Heart right ventricle (tissue), 16 donors: ENCODE data around the gene RBM5. TPM values are rescaled to one million over a fixed set of nuclear protein-coding genes. Genes with fewer than 3 reads are reported as not detected.

Source experiments
- ATAC-seq, 8 donors: fragments of 200-7000 bp; cut with Tn5 transposase; one replicate each; pipeline ENCODE4 v1.9.1; 2020; ENCODE audit warnings: mild to moderate bottlenecking in 8 of 8, moderate library complexity in 8 of 8, moderate number of reproducible peaks in 1 of 8
- DNase-seq, 2 donors: peaks; one replicate each; pipeline ENCODE4 v3.0.0-alpha.2; 2020
- H3K27ac ChIP-seq, 10 donors: fragments of 200-600 bp; sonication (generic) in 2 of 10; one replicate each; pipeline versions ENCODE4 v1.5.0 to v1.8.0; 2020 to 2022; ENCODE audit warnings: mild to moderate bottlenecking in 3 of 10
- H3K27me3 ChIP-seq, 7 donors: fragments of 200-600 bp; one replicate each; pipeline ENCODE4 v1.8.0; 2021 to 2022; ENCODE audit warnings: mild to moderate bottlenecking in 2 of 7
- H3K36me3 ChIP-seq, 9 donors: fragments of 200-600 bp; sonication (generic) in 1 of 9; one replicate each; pipeline versions ENCODE4 v1.5.0 to v1.8.0; 2020 to 2022; ENCODE audit warnings: mild to moderate bottlenecking in 2 of 9
- H3K4me1 ChIP-seq, 9 donors: fragments of 200-600 bp; sonication (generic) in 1 of 9; one replicate each; pipeline versions ENCODE4 v1.5.0 to v1.8.0; 2020 to 2022; ENCODE audit warnings: mild to moderate bottlenecking in 4 of 9
- H3K4me3 ChIP-seq, 10 donors: fragments of 200-600 bp; sonication (generic) in 2 of 10; one replicate each; pipeline versions ENCODE4 v1.5.0 to v1.8.0; 2020 to 2022; ENCODE audit warnings: mild to moderate bottlenecking in 7 of 10, moderate library complexity in 2 of 10
- H3K9me3 ChIP-seq, 11 donors: fragments of 200-600 bp in 10 of 11; sonication (generic) in 2 of 11; one replicate each; pipeline versions ENCODE4 v1.5.0 to v1.8.0; 2013 to 2022; ENCODE audit warnings: mild to moderate bottlenecking in 2 of 11, control low read depth in 1 of 11, moderate library complexity in 1 of 11
- WGBS, 2 donors: extraction: QIAGEN DNeasy Blood & Tissue Kit; methylation state at CpG; one replicate each; pipeline ENCODE4 v1.1.7; 2013; ENCODE audit warnings: inconsistent platforms in 1 of 2; 5-methylcytosine and 5-hydroxymethylcytosine counted together
- intact Hi-C, 10 donors: fragments of 100-400 bp; cut with DNase I; formaldehyde crosslinking; loops; one replicate each; pipeline versions ENCODE4 v1.11.1 to v1.14.2; 2022
- polyA plus RNA-seq, 2 donors: library from polyadenylated mRNA; stranded (reverse); fragments of 200-250 nt; gene quantifications; one replicate each; pipeline ENCODE4 v1.2.3, GENCODE V29; 2013
- total RNA-seq, 10 donors: library from RNA; stranded (reverse); fragmentation: NEBNext Ultra II Directional in 3 of 10; extraction: Animal tissue kit (Norgen Biotek cat#: 25700) in 3 of 10; gene quantifications; one replicate each; pipeline versions ENCODE4 v1.2.1 to v1.2.4, GENCODE V29; 2021 to 2023
- TF ChIP-seq, protein P1 (sequence below), 9 donors: fragments of 200-600 bp; sonication (generic) in 2 of 9; IDR thresholded peaks; one replicate each; pipeline versions ENCODE4 v1.5.0 to v1.8.0; 2021 to 2022; ENCODE audit warnings: antibody characterized with exemption in 9 of 9, mild to moderate bottlenecking in 5 of 9, moderate library complexity in 1 of 9
- donor health status: Arrhythmogenic right ventricular cardiomyopathy.
- donor health status: ischemic (EF 13 %, LVEDD 7.1; RV severe dilation, severe dysfunction).
- donor health status: healthy with polysubstance abuse.
- donor health status: DM: no; HTN: yes; CAD: no.
- donor health status: DM: no; HTN: no; CAD: no.
- donor health status: ischemic (EF 25% LVEDD 6.9; RV normal size, moderate dysfunction).
- donor health status: ischemic (EF 25% LVEDD 5.7; RV mildly dilated, moderate dysfunction).
- donor health status: healthy.
- donor health status: DM: yes; HTN: yes; CAD: no.
- donor health status: Ischemic cardiomyopathy.
- donor health status: ischemic (EF 35%, LVEDD 5.7; RV mildly dilated, moderate dysfunction).
- donor health status: nonischemic (EF 11% LVEDD 7.7; RV severe dilation, severe dysfunction).
- donor health status: DM: yes; HTN: yes; CAD: no.
- donor health status: PGD.
- donor health status: ischemic (EF 29% LVEDD 5.4; RV normal size, mild dysfunction).
- donor health status: nonischemic (EF 23%, LVEDD 6.1; RV moderate dilation, normal function).

RBM5 gene
- total and polyA plus RNA-seq, 12 donors = 30.2 to 86.3 (median 56.8) TPM

DNA sequence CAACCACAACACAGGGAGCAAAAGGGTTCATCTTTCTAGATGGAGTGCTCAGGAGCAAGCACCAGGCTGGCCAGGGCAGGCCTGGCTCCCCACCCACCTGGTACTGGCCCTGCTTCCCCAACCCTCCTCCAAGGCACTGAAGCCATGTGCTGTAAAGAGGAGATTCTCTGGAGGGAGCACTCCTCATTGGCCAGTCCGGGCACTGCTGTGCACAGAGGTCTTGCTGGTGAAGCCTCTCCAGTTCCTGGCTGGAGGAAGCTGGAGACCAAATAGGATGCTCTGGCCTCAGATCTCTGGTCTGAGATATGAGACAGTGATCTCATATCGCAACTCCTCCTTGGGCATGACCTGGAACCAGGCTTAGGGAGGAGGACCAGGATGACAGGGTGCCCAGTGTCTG is 58.7 kb downstream of the RBM5 start:
- TF ChIP-seq, protein P1, sequence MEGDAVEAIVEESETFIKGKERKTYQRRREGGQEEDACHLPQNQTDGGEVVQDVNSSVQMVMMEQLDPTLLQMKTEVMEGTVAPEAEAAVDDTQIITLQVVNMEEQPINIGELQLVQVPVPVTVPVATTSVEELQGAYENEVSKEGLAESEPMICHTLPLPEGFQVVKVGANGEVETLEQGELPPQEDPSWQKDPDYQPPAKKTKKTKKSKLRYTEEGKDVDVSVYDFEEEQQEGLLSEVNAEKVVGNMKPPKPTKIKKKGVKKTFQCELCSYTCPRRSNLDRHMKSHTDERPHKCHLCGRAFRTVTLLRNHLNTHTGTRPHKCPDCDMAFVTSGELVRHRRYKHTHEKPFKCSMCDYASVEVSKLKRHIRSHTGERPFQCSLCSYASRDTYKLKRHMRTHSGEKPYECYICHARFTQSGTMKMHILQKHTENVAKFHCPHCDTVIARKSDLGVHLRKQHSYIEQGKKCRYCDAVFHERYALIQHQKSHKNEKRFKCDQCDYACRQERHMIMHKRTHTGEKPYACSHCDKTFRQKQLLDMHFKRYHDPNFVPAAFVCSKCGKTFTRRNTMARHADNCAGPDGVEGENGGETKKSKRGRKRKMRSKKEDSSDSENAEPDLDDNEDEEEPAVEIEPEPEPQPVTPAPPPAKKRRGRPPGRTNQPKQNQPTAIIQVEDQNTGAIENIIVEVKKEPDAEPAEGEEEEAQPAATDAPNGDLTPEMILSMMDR (IDR thresholded peaks at IDR 0.05) = no peak

DNA sequence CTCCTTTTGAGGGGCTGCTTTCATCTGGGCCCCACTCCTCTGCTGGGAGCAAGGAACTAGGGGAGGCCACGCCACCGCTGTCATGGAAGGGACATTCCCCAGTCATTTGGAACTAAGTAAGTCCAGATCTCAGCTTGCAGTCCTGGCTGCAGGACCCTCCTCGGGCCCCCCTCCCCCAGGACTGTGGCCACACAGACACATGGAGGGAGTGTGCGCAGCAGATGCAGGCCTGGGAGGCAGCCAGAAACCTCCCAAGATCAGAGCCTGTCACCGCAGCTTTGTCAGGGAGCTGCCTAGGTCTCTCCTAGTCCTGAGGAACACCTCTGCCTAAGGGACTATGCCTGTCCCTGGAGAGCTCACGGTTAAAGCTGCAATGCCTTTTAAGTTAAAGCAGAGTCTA is 59.1 kb downstream of the RBM5 start:
- no peaks in the 10 kb centered on the region for H3K27me3 ChIP-seq
- TF ChIP-seq, protein P1 (IDR thresholded peaks at IDR 0.05) = no peak
- WGBS, 2 donors = 65 to 66% methylated on average over 6 of the region's 6 CpGs
- no peaks in the 10 kb centered on the region for H3K36me3 ChIP-seq
- DNase-seq = no peak
- no peak overlapping the region for H3K27ac ChIP-seq
- no peak overlapping the region for H3K4me3 ChIP-seq
- no peak for ATAC-seq
- intact Hi-C loops = no loop called here
- H3K9me3 ChIP-seq = no peaks in the 10 kb centered on the region
- H3K4me1 ChIP-seq = no peaks in the 10 kb centered on the region

More for the DNA sequence above, 58.7 kb downstream of the RBM5 start:
- WGBS, 2 donors = 82 to 90% methylated on average over 2 of the region's 2 CpGs
- no peaks in the 10 kb centered on the region for H3K4me1 ChIP-seq
- DNase-seq = no peak
- ATAC-seq = no peak
- intact Hi-C loops = no loop called here
- H3K27me3 ChIP-seq = no peaks in the 10 kb centered on the region
- no peaks in the 10 kb centered on the region for H3K9me3 ChIP-seq
- H3K27ac ChIP-seq = no peak overlapping the region
- no peak overlapping the region for H3K4me3 ChIP-seq
- H3K36me3 ChIP-seq = no peaks in the 10 kb centered on the region

DNA sequence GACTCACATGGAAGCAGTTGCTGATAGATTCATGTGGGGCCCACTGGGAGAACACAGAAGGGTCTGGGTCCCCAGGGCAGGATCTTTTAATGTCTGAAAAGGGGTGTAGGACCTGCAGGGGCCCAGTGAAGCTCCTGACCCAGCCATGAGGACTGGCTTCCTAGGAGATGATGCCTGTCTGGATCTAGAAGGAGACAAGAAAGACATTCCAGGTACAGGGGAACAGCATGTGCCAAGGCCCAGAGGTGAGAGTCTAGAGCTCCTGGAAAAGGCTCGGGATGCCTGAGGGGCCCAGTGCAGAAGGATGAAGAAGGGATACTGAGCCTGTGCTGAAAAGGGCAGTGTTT is 61.7 kb downstream of the RBM5 start:
- no peak overlapping the region for H3K27ac ChIP-seq
- H3K4me1 ChIP-seq = peaks cover 0 to 8% (median 5%) of the 10 kb centered on the region in 9 donors
- no peak overlapping the region for H3K4me3 ChIP-seq
- 93 to 96% methylated on average over 1 of the region's 1 CpG for WGBS, 2 donors
- DNase-seq = no peak
- TF ChIP-seq, protein P1 (IDR thresholded peaks at IDR 0.05) = no peak
- peaks cover 0 to 13% (median 0%) of the 10 kb centered on the region in 7 donors for H3K27me3 ChIP-seq
- intact Hi-C loops = loop anchor here in 1 of 10 donors (5.0 kb wide), 1 partner anchor 37 kb away; no protein-coding TSS in a partner anchor
- ATAC-seq = no peak
- no peaks in the 10 kb centered on the region for H3K9me3 ChIP-seq
- H3K36me3 ChIP-seq = no peaks in the 10 kb centered on the region

DNA sequence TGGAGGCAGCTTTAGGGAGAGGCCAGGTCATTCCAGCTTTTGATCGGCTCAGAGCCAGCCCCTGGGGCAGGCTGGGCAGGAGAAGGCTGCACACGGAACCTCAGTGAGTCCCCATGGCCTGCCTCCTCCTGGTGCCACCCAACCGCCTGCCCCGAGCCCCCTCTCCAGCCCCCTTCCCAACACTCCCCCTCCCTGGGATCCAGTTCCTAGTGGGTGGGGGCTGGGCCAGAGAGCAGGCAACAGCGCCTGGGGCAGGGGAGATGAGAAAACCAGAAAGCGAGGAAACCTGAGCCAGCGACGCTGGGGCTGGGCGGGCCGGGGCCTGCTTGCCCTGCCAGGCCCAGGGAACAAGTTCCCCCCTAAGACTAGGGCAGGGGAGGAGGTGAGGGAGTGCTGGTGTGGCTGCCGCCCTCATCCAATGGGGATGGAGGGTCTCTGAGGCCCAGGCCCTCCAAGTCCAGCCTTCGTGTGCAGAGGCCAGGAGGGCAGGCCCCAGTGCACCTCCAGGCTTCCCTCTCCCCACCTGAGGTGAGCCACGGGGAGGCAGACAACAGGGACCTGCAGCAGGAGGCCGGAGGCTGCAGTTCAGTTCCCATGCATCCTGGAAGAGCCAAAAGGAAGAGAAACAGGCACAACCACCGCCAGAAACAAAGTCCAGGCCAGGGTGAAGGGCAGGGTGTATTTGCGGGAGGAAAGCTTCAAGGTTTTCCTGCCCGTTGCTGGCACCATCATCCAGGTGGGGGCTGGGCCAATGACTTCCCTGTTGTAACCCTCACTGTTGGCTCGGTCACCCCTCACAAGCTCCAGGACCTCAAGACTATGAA is 62.4 kb downstream of the RBM5 start:
- WGBS, 2 donors = 88 to 91% methylated on average over 17 to 18 of the region's 18 CpGs
- DNase-seq (no peak), ATAC-seq (no peak)
- intact Hi-C loops = loop anchor here in 1 of 10 donors (5.0 kb wide), 1 partner anchor 36 kb away; no protein-coding TSS in a partner anchor
- Histone ChIP-seq H3K27ac (no peak overlapping the region), H3K27me3 (peaks cover 0 to 20% (median 0%) of the 10 kb centered on the region in 7 donors), H3K4me3 (no peak overlapping the region), H3K9me3 (no peaks in the 10 kb centered on the region), H3K36me3 (no peaks in the 10 kb centered on the region), H3K4me1 (peaks cover 0 to 15% (median 10%) of the 10 kb centered on the region in 9 donors)
- TF ChIP-seq, protein P1 (IDR thresholded peaks at IDR 0.05) = no peak
